Kidney (tissue), 14 donors: ENCODE results near the gene VPS52. TPM values are rescaled to one million over a fixed set of nuclear protein-coding genes. Genes with fewer than 3 reads are reported as not detected.
A peak's percentile ranks its signal among the peaks of the same experiment; 100 is the strongest.
"Not testable (repeated sequence)": the region's sequence is repeated elsewhere in the genome, so short reads cannot be mapped to it uniquely, and the experiment has no call there.

ENCODE experiments used
- DNase-seq, 5 donors: peaks; one replicate each; pipeline ENCODE4 v3.0.0-alpha.2; 2013 to 2020
- FAIRE-seq: peaks from 2 replicates; lab custom pipeline; 2012; peaks lifted over from hg19 to GRCh38; lab: Jason Lieb, UNC
- H3K27ac ChIP-seq, 2 donors: one replicate each; pipeline ENCODE4 v1.7.0; 2013; ENCODE audit warnings: low read depth in 2 of 2, low read length in 2 of 2, inconsistent platforms in 1 of 2
- H3K27me3 ChIP-seq: one replicate; pipeline ENCODE4 v1.7.1; 2013; ENCODE audit warnings: low read length, inconsistent platforms; ENCODE audit not compliant: control insufficient read depth, insufficient read depth
- H3K36me3 ChIP-seq, 3 donors: one replicate each; pipeline versions ENCODE4 v1.7.0 to v1.7.1; 2013; ENCODE audit warnings: low read length in 3 of 3, control low read depth in 1 of 3, inconsistent platforms in 1 of 3; ENCODE audit not compliant: insufficient read depth in 3 of 3, control insufficient read depth in 2 of 3
- H3K4me1 ChIP-seq, 3 donors: one replicate each; pipeline versions ENCODE4 v1.7.0 to v1.7.1; 2013; ENCODE audit warnings: low read length in 3 of 3, inconsistent platforms in 1 of 3, low read depth in 1 of 3; ENCODE audit not compliant: control insufficient read depth in 2 of 3, insufficient read depth in 2 of 3
- H3K4me3 ChIP-seq, 3 donors: one replicate each; pipeline versions ENCODE4 v1.7.0 to v1.8.1; 2013; ENCODE audit warnings: low read length in 3 of 3, control low read depth in 1 of 3, inconsistent platforms in 1 of 3
- H3K9ac ChIP-seq, 3 donors: one replicate each; pipeline versions ENCODE4 v1.7.0 to v1.7.1; 2013; ENCODE audit warnings: low read length in 3 of 3, control low read depth in 1 of 3, inconsistent platforms in 1 of 3
- H3K9me3 ChIP-seq, 3 donors: one replicate each; pipeline versions ENCODE4 v1.7.0 to v1.7.1; 2013; ENCODE audit warnings: low read length in 3 of 3, control low read depth in 1 of 3, inconsistent platforms in 1 of 3; ENCODE audit not compliant: control insufficient read depth in 2 of 3, insufficient read depth in 1 of 3
- intact Hi-C: fragments of 100-400 bp; cut with DNase I; formaldehyde crosslinking; loops from one replicate; pipeline ENCODE4 v1.11.1; 2022
- polyA plus RNA-seq: library from polyadenylated mRNA; stranded (reverse); fragments of 350-450 nt; fragmentation: Illumina TruSeq; extraction: RNeasy Lipid Tissue Mini Kit (QIAGEN cat#74804); gene quantifications from one replicate; pipeline ENCODE4 v1.2.3, GENCODE V29; 2014; ENCODE audit warnings: low read depth, low replicate concordance; ENCODE audit not compliant: insufficient read depth
- total RNA-seq: library from RNA; stranded (reverse); fragmentation: NEBNext Ultra II Directional; extraction: Animal tissue kit (Norgen Biotek cat#: 25700); gene quantifications from one replicate; pipeline ENCODE4 v1.2.1, GENCODE V29; 2021
- TF ChIP-seq, protein P1 (sequence below): IDR thresholded peaks from 3 replicates; pipeline ENCODE4 v1.5.1; 2012; ENCODE audit warnings: mild to moderate bottlenecking, moderate library complexity, borderline replicate concordance; ENCODE audit not compliant: insufficient read depth; ENCODE audit errors: extremely low read depth
- donor health status: control.
- donor health status: control.
- donor health status: control.
- donor health status: control.
- donor health status: control.
- donor health status: DM: yes; HTN: yes; CAD: no.
- donor health status: Normal renal cell carcinoma (clear cell type).

VPS52 gene
- total and polyA plus RNA-seq, 2 donors from 2014 or later, result 35.8 to 64.4 TPM

DNA sequence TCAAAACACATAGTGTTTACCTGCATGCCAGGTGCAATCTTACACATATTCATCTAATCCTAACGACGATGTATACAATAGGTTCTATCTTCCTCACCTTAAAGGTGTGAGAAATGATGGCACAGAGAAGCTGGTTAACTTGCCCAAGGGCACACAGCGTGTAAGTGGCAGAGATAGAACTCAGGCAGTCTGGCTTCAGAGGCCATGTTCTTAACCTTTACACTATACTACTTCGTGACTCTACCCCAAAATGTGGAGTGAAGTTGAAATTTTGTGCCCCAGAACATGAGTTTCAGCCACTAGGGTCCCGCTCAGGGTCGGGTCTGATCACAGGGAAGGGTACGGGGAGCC, 584 bp downstream of the VPS52 start:
- intact Hi-C loops, result no loop called here
- FAIRE-seq, result no peak
- Histone ChIP-seq H3K9ac (peak overlapping the region; percentile 92 to 94 (median 93)), H3K9me3 (no peaks in the 10 kb centered on the region), H3K4me1 (peaks cover 6 to 25% (median 16%) of the 10 kb centered on the region in 3 donors), H3K36me3 (peaks cover 15 to 49% (median 29%) of the 10 kb centered on the region in 3 donors), H3K27me3 (no peaks in the 10 kb centered on the region), H3K4me3 (peak overlapping the region; percentile 84 to 94 (median 93)), H3K27ac (peak overlapping the region; percentile 91 to 93)
- TF ChIP-seq, protein P1, sequence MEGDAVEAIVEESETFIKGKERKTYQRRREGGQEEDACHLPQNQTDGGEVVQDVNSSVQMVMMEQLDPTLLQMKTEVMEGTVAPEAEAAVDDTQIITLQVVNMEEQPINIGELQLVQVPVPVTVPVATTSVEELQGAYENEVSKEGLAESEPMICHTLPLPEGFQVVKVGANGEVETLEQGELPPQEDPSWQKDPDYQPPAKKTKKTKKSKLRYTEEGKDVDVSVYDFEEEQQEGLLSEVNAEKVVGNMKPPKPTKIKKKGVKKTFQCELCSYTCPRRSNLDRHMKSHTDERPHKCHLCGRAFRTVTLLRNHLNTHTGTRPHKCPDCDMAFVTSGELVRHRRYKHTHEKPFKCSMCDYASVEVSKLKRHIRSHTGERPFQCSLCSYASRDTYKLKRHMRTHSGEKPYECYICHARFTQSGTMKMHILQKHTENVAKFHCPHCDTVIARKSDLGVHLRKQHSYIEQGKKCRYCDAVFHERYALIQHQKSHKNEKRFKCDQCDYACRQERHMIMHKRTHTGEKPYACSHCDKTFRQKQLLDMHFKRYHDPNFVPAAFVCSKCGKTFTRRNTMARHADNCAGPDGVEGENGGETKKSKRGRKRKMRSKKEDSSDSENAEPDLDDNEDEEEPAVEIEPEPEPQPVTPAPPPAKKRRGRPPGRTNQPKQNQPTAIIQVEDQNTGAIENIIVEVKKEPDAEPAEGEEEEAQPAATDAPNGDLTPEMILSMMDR, result no peak
- DNase-seq, result no peak

DNA sequence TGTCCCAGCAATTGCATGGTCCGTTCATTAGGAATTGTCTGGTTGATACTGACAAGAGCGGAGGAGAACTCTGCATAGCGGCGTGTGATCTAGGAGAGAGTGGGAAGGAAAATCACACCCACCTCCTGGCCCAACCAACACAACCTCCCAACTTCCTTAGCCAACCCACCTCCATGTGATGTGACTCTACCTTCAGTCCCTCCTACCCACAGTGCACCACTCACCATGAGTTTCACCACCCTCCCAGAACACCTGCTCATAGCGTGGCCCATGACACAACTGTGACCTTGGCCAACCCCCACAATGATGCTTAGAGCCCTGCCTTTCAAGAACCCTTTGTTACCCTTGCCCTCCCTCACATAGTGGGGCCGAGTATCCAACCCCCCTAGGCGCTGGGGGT, 7.7 kb downstream of the VPS52 start:
- H3K36me3 ChIP-seq, result peaks cover 18 to 68% (median 31%) of the 10 kb centered on the region in 3 donors
- no peak for FAIRE-seq
- no peaks in the 10 kb centered on the region for H3K4me1 ChIP-seq
- H3K4me3 ChIP-seq, result no peak overlapping the region
- TF ChIP-seq, protein P1, result no peak
- no peaks in the 10 kb centered on the region for H3K9me3 ChIP-seq
- intact Hi-C loops, result no loop called here
- H3K27ac ChIP-seq, result no peak overlapping the region
- DNase-seq, result peak in 1 of 5 donors; percentile 18
- no peak overlapping the region for H3K9ac ChIP-seq
- H3K27me3 ChIP-seq, result no peaks in the 10 kb centered on the region

DNA sequence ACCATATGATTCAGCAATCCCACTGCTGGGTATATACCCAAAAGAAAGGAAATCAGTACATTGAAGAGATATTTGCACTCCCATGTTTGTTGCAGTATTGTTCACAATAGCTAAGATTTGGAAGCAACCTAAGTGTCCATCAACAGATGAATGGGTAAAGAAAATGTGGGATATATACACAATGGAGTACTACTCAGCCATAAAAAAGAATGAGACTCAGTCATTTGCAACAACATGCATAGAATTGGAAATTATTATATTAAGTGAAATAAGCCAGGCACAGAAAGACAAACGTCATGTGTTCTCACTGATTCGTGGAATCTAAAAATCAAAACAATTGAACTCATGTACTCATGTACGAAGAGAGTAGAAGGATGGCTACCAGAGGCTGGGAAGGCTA, 9.2 kb downstream of the VPS52 start:
- H3K36me3 ChIP-seq, result peaks cover 12 to 56% (median 26%) of the 10 kb centered on the region in 3 donors
- FAIRE-seq, H3K9ac ChIP-seq, H3K4me1 ChIP-seq, H3K27me3 ChIP-seq, H3K4me3 ChIP-seq, H3K27ac ChIP-seq, intact Hi-C loops, DNase-seq, H3K9me3 ChIP-seq: not testable (repeated sequence)

DNA sequence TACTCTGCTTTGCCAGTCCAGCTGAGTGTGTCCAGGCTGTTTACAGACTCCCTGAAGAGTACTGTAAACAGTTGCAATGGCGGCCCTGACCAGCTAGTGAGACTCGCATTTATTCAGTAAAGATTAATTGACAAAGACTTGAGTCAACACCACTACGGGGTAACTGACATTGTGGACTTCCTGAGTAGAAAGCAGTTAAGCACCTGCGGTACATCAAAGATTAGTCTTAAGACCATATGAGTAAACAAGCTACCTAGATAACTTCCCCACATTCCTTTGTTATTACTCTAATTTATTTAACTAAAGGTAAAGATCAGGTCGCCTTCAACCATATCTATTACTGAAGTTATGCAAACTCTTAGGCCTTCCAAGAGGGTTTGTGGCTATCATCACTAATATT, 12.6 kb downstream of the VPS52 start:
- TF ChIP-seq, protein P1, result no peak
- H3K9me3 ChIP-seq, result no peaks in the 10 kb centered on the region
- no peak overlapping the region for H3K27ac ChIP-seq
- no peak overlapping the region for H3K9ac ChIP-seq
- intact Hi-C loops, result no loop called here
- no peak for DNase-seq
- no peak for FAIRE-seq
- H3K4me1 ChIP-seq, result no peaks in the 10 kb centered on the region
- H3K27me3 ChIP-seq, result no peaks in the 10 kb centered on the region
- peaks cover 5 to 35% (median 9%) of the 10 kb centered on the region in 3 donors for H3K36me3 ChIP-seq
- no peak overlapping the region for H3K4me3 ChIP-seq
